Glomerular visceral epithelial cell (primary cell): ENCODE measurements around the gene DPP6.
"Not testable (repeated sequence)": the region's sequence is repeated elsewhere in the genome, so short reads cannot be mapped to it uniquely, and the experiment has no call there.

Experiments used
- DNase-seq: peaks from one replicate; pipeline ENCODE4 v3.0.0-alpha.2; 2016; ENCODE audit errors: extremely low spot score

DPP6 gene

GRCh38 chr7:154051643-154052529, at the start of gene DPP6:
TSS of gene DPP6 (plus strand) at chr7:154052398.
- not testable (repeated sequence) for DNase-seq

GRCh38 chr7:154009423-154009911, 42.7 kb upstream of the DPP6 start:
- not testable (repeated sequence) for DNase-seq

DNA sequence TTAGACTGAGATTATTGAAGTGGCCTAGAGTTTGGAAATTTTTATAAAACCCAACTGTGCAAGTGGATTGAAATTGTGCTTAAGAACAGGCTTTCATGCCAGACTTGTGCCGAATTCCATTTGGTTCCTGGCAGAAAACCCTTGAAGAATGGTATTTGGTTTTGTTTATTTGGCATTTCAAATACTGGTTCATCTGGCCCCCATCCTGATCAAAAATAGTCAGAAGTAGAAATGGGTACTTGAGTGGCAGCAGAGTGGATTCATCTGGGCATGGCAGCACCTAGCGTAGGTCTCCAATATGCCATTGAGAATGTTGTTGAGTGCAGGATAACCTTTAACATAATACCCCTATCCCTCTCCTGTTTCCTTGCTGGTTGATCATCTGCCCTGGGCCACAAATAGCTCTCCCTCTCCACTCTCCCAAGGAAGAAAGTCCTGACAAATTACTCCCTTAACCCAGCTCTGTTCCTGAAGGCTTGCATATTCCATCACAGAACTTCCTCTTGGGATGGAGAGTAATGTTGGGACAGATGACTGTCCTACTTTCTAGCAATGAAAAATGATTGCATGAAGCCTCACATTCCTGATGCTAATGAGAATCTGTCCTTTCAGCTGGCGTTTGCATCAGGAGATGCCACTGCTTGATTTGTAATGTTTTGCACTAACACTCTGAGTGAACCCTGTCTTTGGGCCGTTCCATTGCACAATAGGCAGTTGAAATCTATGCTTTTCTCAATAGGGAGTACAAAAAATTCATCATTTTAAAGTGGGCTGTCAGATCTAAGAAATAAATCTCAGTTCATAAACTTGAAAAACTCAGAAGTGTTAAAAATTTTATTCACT, 41.3 kb upstream of the DPP6 start:
- not testable (repeated sequence) for DNase-seq

DNA sequence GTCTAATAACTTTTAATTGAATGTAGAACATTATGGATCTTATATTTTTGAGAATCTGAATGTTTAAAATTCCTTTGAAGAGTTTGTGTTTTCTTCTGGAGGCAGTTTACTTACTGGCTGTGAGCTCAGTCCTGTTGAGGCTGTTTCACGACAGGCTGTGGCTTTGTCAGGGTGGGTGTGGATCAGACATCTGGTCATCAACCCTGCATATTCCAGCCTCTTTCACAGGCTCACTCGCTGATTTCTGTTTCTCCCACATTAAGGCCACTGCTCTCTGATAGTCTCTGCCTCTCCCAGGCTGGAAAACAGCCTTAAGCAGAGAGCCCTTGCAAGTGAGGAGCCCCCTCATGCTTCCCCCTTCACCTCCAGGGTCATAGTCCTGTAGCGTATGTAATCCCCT, 39.4 kb upstream of the DPP6 start:
- DNase-seq = not testable (repeated sequence)

- not testable (repeated sequence) for DNase-seq
These were observed 36.6 kb upstream of the DPP6 start for GRCh38 chr7:154015636-154016035.

DNA sequence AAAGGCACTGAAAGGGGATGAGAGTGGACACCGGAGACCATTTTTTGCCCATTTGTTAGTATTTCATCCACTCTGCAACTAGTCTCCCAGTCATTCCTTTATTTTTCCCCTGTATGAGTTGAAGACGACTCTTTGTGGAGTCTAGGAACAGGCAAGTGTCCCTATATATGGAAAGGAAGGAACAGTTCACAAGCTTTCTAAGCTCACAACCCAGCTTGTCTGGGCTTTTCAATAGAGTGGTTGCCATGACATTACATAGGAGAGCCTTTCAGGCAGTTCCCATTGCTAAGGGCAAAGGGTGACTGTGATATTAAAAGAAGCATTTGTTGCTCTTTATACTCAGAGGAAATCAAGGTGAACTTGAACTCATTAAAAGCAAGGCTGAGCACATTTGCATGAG, 33.8 kb upstream of the DPP6 start:
- not testable (repeated sequence) for DNase-seq

- DNase-seq = not testable (repeated sequence)
These were observed 24.4 kb upstream of the DPP6 start for GRCh38 chr7:154027805-154028204.

DNA sequence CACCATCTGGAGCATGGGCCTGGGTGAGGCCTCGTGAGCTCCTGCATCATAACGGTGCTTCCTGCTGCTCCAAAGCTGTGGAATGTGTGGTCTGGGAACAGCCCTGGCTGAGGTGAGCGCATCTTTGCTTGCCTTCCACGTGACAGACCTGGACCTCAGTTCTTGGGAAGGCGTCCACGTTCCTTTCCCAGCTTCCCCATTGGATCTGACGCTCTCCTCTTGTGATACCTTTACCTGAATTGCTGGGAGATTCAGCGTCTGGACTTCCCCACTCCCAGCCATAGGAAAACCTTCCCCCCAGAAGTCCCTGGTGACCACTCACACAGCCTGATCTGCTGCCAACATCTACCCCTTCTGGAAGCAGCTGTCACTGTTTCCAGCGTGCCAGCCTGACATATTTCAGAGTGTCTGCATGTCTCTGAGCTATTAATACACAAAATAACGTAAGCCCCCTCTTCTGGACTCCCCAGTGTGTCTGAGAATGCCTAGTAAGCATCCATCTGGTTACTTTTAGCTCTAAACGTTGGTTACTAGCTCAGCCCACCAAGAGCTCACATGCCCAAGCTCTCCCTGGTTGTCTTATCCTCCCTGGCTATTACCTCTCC, 21.6 kb upstream of the DPP6 start:
- not testable (repeated sequence) for DNase-seq

DNA sequence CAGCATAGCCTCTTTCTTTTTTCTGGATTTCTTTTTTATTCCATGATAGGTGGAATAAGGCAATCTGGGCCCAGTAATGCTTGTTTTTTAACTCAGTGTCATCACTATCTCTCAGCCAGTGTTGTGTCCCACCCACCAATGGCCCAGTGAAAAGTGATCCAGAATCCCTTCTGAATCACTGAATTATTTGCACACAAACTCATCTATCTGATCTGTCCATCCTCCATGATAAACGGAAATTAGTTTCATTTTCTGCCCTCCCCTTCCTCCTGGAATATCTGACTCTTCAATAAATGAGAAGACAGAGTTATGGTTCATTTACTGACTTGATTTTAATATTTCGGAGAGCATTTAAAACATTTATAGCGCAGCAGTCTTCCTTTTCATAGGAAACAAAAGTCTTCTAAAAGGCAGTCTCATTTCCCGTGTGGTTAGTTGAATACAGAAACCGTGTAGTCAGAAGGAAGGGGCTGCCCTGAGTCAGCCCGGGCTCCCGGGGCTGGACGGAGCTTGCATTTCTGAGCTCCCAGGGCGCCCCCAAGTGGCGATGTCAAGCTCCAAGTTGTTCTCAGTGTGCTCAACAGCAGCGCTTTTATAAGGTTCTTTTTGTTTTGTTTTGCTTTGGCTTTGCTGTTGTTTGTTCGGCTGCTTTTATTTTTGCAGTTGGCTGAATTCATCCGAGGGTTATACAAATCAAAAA, 12.6 kb upstream of the DPP6 start:
- DNase-seq = not testable (repeated sequence)

DNA sequence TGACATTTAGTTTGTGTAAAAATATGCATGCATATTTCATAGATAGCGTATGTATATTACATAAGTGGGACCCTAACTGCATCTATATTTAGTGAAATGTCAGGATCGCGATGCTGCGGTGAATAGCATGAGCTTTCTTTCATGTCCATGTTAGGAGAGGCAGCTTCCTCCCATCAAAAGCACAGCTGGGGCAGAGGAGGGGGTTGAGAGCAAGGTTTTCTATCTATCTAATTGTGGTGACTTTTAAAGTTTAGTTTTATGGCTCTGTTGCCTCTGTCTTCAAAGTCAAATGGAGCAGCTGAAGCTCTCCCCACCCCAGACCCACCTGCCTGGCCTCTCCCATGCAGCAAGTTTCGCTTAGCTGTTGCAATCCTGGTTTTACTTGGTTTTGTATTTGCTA, 1.8 kb upstream of the DPP6 start:
- DNase-seq = not testable (repeated sequence)

DNA sequence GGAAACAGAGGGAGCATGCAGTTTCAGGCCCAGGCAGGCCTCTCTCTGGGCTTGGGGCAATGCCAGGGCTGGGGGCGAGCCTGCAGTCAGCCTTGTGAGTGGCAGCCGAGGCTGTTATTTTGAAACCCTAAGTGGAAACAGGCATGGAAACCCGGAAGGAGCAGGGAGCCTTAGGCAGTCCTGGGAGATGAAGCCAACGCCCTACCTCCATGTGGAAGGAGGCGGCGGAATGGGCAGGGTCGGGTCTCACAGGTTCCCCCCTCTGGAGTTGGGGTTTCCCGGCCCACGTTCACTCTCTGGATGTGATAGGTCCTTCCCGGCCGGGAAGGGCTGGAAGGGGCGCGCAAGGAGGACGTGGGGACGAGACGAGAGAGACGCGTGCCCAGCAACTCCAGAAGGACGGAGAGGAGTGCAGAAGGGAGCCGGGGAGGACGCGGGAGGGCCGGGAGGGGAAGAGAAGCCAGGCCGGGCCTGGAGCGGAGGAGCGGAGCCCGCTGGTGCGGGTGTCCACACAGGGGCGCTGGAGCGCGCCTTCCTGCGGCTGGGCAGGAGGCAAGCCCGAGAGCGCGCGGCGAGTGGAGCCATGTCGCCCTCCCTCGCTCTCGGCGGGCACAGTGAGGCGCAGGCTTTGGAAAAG, 1.1 kb upstream of the DPP6 start:
- not testable (repeated sequence) for DNase-seq

- not testable (repeated sequence) for DNase-seq
These were observed 493 bp downstream of the DPP6 start for GRCh38 chr7:154052530-154053252.

DNA sequence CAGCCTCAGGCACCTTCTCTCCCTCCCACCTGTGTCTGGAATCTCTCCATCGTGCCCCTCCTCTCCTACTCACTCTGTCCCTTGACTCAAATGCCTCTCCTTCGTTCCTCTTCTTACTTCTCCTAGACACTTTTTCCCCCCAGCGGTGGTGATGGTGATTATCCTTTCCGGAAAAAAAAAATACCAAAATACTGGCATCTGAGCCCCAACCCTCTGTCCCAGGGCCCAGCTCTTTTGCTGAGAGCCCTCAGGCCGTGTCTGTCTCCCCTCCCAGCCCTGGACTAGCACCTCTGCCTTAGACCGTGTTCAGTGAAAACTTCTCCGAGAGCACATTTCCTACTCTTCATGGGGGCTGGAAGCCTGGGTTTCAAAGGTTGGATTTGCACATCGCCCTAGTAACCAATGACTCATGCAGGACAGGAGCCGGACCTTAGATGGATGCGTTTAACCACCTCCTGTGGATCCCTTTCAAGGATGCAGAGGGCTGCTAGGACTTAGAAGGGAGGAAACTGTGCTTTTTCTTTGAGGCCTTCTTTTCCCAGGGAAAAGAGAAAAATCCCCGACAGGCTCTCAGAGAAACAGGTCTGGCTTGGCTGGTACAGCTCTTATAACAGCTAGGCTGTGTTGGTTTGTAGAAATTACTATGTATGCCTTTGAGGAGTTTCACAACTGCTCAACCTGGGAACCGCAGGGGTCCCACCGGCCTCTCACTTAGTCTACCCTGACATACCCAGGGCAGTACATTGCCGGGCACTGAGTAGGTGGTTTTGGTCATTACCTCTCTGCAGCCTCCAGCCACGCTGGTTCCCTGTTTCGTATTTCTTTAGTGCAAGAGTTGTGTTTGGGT, 1.5 kb downstream of the DPP6 start:
- DNase-seq = not testable (repeated sequence)

DNA sequence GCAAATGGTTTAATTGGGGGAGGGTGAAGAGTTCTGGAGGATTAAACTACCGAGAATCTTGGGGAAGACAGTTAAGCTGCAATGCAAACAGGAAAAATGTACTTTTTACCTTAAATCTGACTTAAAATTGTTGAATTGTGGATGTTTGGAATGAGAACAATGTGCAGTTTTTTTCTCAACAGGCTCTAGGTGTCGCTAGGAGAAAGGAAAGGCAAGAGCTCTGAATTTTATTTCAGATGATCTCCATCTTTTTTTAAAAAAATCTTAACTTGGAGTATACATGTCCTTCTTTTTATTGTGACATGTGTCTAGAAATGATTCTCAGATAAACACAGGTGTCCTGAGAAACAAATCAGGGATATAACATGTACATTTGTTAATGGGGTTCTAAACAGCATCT, 2.5 kb downstream of the DPP6 start:
- not testable (repeated sequence) for DNase-seq

- DNase-seq = not testable (repeated sequence)
These were observed 3.4 kb downstream of the DPP6 start for GRCh38 chr7:154055491-154056106.

GRCh38 chr7:154058783-154059182, 6.6 kb downstream of the DPP6 start:
- DNase-seq = not testable (repeated sequence)

DNA sequence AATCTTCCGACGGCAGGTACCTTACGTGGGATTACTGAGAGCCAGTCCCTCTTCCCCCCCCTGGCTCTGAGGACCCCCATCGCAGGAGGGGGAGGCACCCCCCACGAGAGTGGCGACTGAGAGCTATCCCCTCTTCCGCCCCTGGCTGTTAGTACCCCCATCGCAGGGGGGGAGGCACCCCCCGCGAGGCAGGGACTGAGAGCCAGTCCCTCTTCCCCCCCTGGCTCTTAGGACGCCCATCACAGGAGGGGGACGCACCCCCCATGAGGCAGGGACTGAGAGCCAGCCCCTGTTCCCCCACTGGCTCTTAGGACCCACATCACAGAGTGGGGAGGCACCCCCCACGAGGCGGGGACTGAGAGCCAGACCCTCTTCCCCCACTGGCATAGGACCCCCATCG, 8.4 kb downstream of the DPP6 start:
- not testable (repeated sequence) for DNase-seq

DNA sequence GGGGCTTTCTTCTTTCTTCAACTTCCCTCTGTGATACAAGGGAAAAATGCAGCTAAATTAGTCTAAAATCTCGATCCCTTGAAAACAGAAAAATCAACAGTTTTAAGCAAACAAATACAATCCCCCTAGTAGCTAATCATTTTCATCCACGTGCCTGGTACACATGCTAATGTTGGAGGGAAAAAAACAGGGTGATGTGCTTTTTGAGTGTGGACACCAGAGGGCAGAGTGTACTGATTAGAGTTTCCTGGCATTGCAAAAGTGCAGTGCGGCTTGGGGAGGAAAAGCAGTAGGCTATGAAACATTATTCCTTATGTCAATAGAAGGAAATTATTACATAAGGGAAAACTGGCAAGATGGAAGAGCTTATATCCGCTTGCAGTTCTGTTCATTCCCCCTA, 19.6 kb downstream of the DPP6 start:
- DNase-seq = not testable (repeated sequence)
